Breast epithelium (tissue), 3 donors: ENCODE data around the gene SCAF1.

ENCODE experiments used
- CTCF ChIP-seq, 3 donors: fragments of 450-650 bp; IDR thresholded peaks; one replicate each; pipeline ENCODE4 v1.5.1; 2016 to 2017; ENCODE audit warnings: antibody characterized with exemption in 3 of 3, mild to moderate bottlenecking in 3 of 3, moderate library complexity in 3 of 3
- POLR2A ChIP-seq: fragments of 450-650 bp; IDR thresholded peaks from one replicate; pipeline ENCODE4 v1.6.1; 2016; ENCODE audit warnings: antibody characterized with exemption, mild to moderate bottlenecking, moderate library complexity
- POLR2AphosphoS5 ChIP-seq, 3 donors: sonication (generic); formaldehyde crosslinking; IDR thresholded peaks; one replicate each; pipeline ENCODE4 v1.6.1; 2017; ENCODE audit warnings: antibody characterized with exemption in 3 of 3

- TF ChIP-seq POLR2AphosphoS5 (IDR thresholded peaks at IDR 0.05) (no peak), CTCF (IDR thresholded peaks at IDR 0.05) (no peak), POLR2A (no peak)
Measured at GRCh38 chr19:49643466-49643865, 1.5 kb downstream of the SCAF1 start.
